ENCODE data around the gene FILIP1.
"Not testable (repeated sequence)": the region's sequence is repeated elsewhere in the genome, so short reads cannot be mapped to it uniquely, and the experiment has no call there.

FILIP1 gene

DNA sequence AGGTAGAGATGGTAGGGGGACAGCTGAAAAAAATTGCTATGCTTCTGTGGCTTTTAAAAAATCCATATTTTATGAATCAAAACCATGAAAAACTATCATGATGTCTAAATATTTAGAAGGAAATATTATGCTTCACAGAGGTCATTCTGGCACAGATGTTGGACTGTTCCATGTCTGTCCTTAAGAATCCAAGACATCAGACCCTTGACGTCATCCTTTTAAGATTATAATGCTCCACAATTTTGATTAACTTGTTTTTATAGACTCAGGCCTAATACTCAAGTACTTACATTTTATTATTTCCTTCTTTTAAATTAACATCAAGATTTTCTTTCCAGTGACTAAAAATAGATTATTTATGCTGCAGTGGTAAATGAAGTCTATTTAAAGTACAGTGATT, 29.7 kb downstream of the FILIP1 start:
- ATAC-seq (replicated peaks; ENCODE audit: extremely low read depth, poor library complexity, severe bottlenecking) (no peak), DNase-seq (ENCODE audit: low spot score in 2 of 2) (no peak)
- H3K4me1 Mint-ChIP-seq = no peaks in the 10 kb centered on the region
- no peak overlapping the region for H3K4me3 Mint-ChIP-seq
- peaks cover 6% of the 10 kb centered on the region for H3K27me3 Mint-ChIP-seq
- no peaks in the 10 kb centered on the region for H3K9me3 Mint-ChIP-seq
- no peaks in the 10 kb centered on the region for H3K36me3 Mint-ChIP-seq (ENCODE audit: insufficient read depth)
- H3K27ac Mint-ChIP-seq (ENCODE audit: low read depth) = no peak overlapping the region

GRCh38 chr6:75463061-75463460, 30.5 kb downstream of the FILIP1 start:
- Mint-ChIP-seq H3K9me3 (no peaks in the 10 kb centered on the region), H3K36me3 (ENCODE audit: insufficient read depth) (no peaks in the 10 kb centered on the region), H3K27me3 (peaks cover 6% of the 10 kb centered on the region), H3K4me1 (no peaks in the 10 kb centered on the region), H3K4me3 (no peak overlapping the region), H3K27ac (ENCODE audit: low read depth) (no peak overlapping the region)
- ATAC-seq (replicated peaks; ENCODE audit: extremely low read depth, poor library complexity, severe bottlenecking) = no peak
- DNase-seq (ENCODE audit: low spot score in 2 of 2) = no peak

DNA sequence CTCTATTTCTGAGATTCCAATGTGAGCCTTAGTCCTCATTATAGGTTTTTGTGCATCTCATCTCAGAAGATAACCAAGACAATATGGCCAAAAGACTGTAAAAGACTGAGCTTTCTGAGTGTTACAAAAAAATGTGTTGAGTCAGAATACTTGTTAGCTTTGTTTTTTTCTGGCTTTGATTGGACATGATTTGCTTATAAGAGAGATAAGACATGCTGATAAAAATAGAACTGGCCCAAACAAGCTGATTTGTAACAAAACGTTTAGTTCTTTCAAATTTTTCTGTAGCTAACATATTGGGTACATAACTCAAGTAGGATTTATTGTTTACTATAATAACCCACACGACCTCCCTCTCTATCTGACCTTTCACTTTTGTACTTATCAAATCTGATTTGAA, 32.9 kb downstream of the FILIP1 start:
- Mint-ChIP-seq H3K27ac (ENCODE audit: low read depth) (no peak overlapping the region), H3K9me3 (no peaks in the 10 kb centered on the region), H3K4me3 (no peak overlapping the region), H3K36me3 (ENCODE audit: insufficient read depth) (no peaks in the 10 kb centered on the region), H3K27me3 (no peaks in the 10 kb centered on the region), H3K4me1 (no peaks in the 10 kb centered on the region)
- DNase-seq (ENCODE audit: low spot score in 2 of 2) = no peak
- no peak for ATAC-seq (replicated peaks; ENCODE audit: extremely low read depth, poor library complexity, severe bottlenecking)

GRCh38 chr6:75458895-75459294, 34.7 kb downstream of the FILIP1 start:
- DNase-seq (ENCODE audit: low spot score in 2 of 2) (no peak), ATAC-seq (replicated peaks; ENCODE audit: extremely low read depth, poor library complexity, severe bottlenecking) (no peak)
- Mint-ChIP-seq H3K27me3 (no peaks in the 10 kb centered on the region), H3K27ac (ENCODE audit: low read depth) (no peak overlapping the region), H3K4me1 (no peaks in the 10 kb centered on the region), H3K4me3 (no peak overlapping the region), H3K9me3 (no peaks in the 10 kb centered on the region), H3K36me3 (ENCODE audit: insufficient read depth) (no peaks in the 10 kb centered on the region)

DNA sequence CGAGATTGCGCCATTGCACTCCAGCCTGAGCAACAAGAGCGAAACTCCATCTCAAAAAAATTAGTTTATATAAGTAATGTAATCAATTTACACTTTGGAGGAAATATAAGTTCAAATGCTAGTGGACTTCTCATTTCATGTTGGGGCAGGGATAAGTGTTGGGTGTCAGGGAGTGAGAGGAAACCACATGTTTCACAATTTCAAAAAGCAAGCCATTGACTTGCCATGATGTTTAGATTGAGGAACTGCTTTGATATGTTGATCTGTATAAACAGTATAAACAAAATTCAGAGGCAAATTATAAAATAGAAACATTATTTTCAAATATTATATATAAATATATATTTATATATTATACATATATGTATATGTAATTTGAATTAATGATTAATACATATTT, 42.7 kb downstream of the FILIP1 start:
- no peaks in the 10 kb centered on the region for H3K4me1 Mint-ChIP-seq
- ATAC-seq (replicated peaks; ENCODE audit: extremely low read depth, poor library complexity, severe bottlenecking) = no peak
- H3K27me3 Mint-ChIP-seq = peaks cover 9% of the 10 kb centered on the region
- H3K36me3 Mint-ChIP-seq (ENCODE audit: insufficient read depth) = no peaks in the 10 kb centered on the region
- no peak overlapping the region for H3K4me3 Mint-ChIP-seq
- DNase-seq (ENCODE audit: low spot score in 2 of 2) = no peak
- H3K27ac Mint-ChIP-seq (ENCODE audit: low read depth) = no peak overlapping the region
- no peaks in the 10 kb centered on the region for H3K9me3 Mint-ChIP-seq

- Mint-ChIP-seq H3K27me3 (peaks cover 20% of the 10 kb centered on the region), H3K4me1 (no peaks in the 10 kb centered on the region), H3K4me3 (no peak overlapping the region), H3K27ac (ENCODE audit: low read depth) (no peak overlapping the region), H3K9me3 (no peaks in the 10 kb centered on the region), H3K36me3 (ENCODE audit: insufficient read depth) (no peaks in the 10 kb centered on the region)
- no peak for ATAC-seq (replicated peaks; ENCODE audit: extremely low read depth, poor library complexity, severe bottlenecking)
- no peak for DNase-seq (ENCODE audit: low spot score in 2 of 2)
Observed at GRCh38 chr6:75449630-75450206, 43.9 kb downstream of the FILIP1 start.

DNA sequence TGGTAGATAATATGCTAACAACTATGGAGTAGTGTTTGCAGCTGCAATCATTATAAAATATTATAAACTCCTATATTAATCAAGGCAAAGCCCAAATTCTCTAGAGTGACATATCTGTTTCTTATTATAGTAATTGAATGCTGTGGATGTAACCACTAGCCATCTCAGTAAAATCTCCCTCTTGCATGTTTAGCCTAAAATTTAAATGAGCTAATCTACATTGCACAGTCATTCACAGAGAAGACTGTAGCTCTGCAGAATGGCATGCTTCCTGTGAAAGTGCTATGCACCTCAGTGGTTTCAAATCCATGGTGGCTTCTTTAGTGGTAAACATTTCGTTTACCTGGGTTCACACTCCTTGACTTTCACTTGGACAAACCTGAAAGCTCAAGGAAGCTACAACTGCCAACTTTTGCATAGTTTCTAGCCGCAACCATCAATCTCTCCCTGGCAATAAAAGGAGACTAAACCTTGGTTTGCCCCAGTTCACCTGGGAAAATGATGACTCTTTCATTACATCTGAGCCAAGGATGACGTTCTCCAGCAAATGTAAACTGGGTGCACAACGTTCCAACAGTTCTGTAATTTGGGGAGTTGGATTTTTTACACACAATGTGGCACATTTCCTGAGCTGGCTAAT, 47.2 kb downstream of the FILIP1 start:
- Mint-ChIP-seq H3K4me1 (no peaks in the 10 kb centered on the region), H3K27ac (ENCODE audit: low read depth) (no peak overlapping the region), H3K27me3 (peaks cover 22% of the 10 kb centered on the region), H3K36me3 (ENCODE audit: insufficient read depth) (no peaks in the 10 kb centered on the region), H3K4me3 (no peak overlapping the region), H3K9me3 (no peaks in the 10 kb centered on the region)
- DNase-seq (ENCODE audit: low spot score in 2 of 2) = no peak
- ATAC-seq (replicated peaks; ENCODE audit: extremely low read depth, poor library complexity, severe bottlenecking) = no peak

DNA sequence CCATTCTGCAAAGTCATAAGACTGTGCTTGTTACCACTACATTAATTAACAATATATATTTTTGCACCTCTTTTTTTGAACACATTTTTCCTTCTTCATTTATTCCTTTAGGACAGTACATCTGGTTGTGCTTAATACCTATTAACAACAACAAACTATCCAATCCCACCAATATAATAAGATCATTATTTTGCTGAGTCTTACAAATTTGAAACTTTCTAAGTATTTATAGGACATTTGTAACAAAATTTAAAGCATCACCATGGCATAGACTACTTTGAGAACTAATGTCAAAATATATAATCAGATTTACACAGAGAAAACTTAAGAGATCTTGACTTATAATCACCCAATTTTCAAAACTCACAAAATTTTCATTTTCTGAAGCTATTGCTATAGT, 47.9 kb downstream of the FILIP1 start:
- ATAC-seq (replicated peaks; ENCODE audit: extremely low read depth, poor library complexity, severe bottlenecking) (no peak), DNase-seq (ENCODE audit: low spot score in 2 of 2) (no peak)
- H3K4me1 Mint-ChIP-seq = no peaks in the 10 kb centered on the region
- peaks cover 22% of the 10 kb centered on the region for H3K27me3 Mint-ChIP-seq
- no peak overlapping the region for H3K4me3 Mint-ChIP-seq
- H3K9me3 Mint-ChIP-seq = no peaks in the 10 kb centered on the region
- H3K27ac Mint-ChIP-seq (ENCODE audit: low read depth) = no peak overlapping the region
- no peaks in the 10 kb centered on the region for H3K36me3 Mint-ChIP-seq (ENCODE audit: insufficient read depth)

DNA sequence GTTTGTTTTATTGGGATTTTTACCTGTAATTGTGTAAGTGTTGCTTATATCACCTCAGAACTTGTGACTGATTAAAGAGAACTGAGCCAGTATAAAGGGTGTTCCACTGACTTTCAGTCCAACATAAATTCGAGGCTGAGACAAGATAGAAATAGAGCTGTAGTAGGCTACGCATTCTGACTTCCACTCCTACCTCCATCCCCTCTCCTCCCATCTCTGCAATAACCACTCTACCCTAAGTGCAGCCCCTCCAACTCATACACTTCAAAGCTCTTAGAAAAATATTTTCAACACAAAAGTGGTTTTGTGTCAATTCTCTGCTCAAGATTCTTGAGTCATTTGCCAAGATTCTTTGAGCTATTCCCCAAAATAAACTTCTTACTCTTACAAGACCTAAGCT, 48.7 kb downstream of the FILIP1 start:
- DNase-seq (ENCODE audit: low spot score in 2 of 2) (no peak), ATAC-seq (replicated peaks; ENCODE audit: extremely low read depth, poor library complexity, severe bottlenecking) (no peak)
- H3K36me3 Mint-ChIP-seq (ENCODE audit: insufficient read depth) = no peaks in the 10 kb centered on the region
- no peak overlapping the region for H3K27ac Mint-ChIP-seq (ENCODE audit: low read depth)
- no peaks in the 10 kb centered on the region for H3K4me1 Mint-ChIP-seq
- H3K9me3 Mint-ChIP-seq = no peaks in the 10 kb centered on the region
- H3K27me3 Mint-ChIP-seq = peaks cover 22% of the 10 kb centered on the region
- no peak overlapping the region for H3K4me3 Mint-ChIP-seq

DNA sequence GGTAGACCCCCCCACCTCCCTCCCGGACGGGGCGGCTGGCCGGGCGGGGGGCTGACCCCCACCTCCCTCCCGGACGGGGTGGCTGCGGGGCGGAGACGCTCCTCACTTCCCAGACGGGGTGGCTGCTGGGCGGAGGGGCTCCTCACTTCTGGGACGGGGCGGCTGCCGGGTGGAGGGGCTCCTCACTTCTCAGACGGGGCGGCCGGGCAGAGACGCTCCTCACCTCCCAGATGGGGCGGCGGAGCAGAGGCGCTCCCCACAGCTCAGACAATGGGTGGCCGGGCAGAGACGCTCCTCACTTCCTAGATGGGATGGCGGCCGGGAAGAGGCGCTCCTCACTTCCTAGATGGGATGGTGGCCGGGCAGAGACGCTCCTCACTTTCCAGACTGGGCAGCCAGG, 51.7 kb downstream of the FILIP1 start:
- not testable (repeated sequence) for H3K9me3 Mint-ChIP-seq; H3K27ac Mint-ChIP-seq (ENCODE audit: low read depth); H3K4me1 Mint-ChIP-seq; ATAC-seq (replicated peaks; ENCODE audit: extremely low read depth, poor library complexity, severe bottlenecking); DNase-seq (ENCODE audit: low spot score in 2 of 2); H3K36me3 Mint-ChIP-seq (ENCODE audit: insufficient read depth); H3K4me3 Mint-ChIP-seq
- peaks cover 22% of the 10 kb centered on the region for H3K27me3 Mint-ChIP-seq

DNA sequence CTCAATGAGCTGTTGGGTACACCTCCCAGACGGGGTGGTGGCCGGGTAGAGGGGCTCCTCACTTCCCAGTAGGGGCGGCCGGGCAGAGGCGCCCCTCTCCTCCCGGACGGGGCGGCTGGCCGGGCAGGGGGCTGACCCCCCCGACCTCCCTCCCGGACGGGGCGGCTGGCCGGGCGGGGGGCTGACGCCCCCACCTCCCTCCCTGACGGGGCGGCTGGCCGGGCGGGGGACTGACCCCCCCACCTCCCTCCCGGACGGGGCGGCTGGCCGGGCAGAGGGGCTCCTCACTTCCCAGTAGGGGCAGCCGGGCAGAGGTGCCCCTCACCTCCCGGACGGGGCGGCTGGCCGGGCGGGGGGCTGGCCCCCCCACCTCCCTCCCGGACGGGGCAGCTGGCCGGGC, 52.1 kb downstream of the FILIP1 start:
- peaks cover 19% of the 10 kb centered on the region for H3K27me3 Mint-ChIP-seq
- H3K9me3 Mint-ChIP-seq; H3K4me3 Mint-ChIP-seq; DNase-seq (ENCODE audit: low spot score in 2 of 2); H3K27ac Mint-ChIP-seq (ENCODE audit: low read depth); H3K36me3 Mint-ChIP-seq (ENCODE audit: insufficient read depth); ATAC-seq (replicated peaks; ENCODE audit: extremely low read depth, poor library complexity, severe bottlenecking); H3K4me1 Mint-ChIP-seq: not testable (repeated sequence)

- peaks cover 8% of the 10 kb centered on the region for H3K27me3 Mint-ChIP-seq
- ATAC-seq (replicated peaks; ENCODE audit: extremely low read depth, poor library complexity, severe bottlenecking) (no peak), DNase-seq (ENCODE audit: low spot score in 2 of 2) (no peak)
- H3K36me3 Mint-ChIP-seq (ENCODE audit: insufficient read depth) = no peaks in the 10 kb centered on the region
- H3K4me1 Mint-ChIP-seq = no peaks in the 10 kb centered on the region
- H3K9me3 Mint-ChIP-seq = no peaks in the 10 kb centered on the region
- H3K27ac Mint-ChIP-seq (ENCODE audit: low read depth) = no peak overlapping the region
- H3K4me3 Mint-ChIP-seq = no peak overlapping the region
Observed at GRCh38 chr6:75438442-75439116, 55.0 kb downstream of the FILIP1 start.

DNA sequence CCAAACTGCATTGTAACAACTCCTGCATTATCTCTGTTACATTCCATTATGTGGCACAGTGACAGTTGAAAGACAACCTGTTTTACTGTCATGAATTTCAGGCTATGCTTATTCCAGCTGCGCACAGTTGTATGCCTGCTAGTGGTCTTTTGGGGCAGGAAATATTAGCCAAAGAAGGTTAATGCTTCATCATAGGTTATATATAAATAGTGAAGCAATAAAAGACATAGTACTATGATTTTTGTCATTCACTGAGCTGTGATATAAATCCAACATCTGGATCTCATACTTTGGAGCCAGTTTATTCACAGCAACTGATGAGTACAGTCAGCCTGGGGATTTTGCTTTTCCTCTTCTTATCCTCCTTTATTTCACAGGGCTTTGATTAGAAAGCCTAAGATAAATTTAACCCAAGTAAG, 55.6 kb downstream of the FILIP1 start:
- Mint-ChIP-seq H3K36me3 (ENCODE audit: insufficient read depth) (no peaks in the 10 kb centered on the region), H3K4me3 (no peak overlapping the region), H3K9me3 (no peaks in the 10 kb centered on the region), H3K4me1 (no peaks in the 10 kb centered on the region), H3K27me3 (peaks cover 8% of the 10 kb centered on the region), H3K27ac (ENCODE audit: low read depth) (no peak overlapping the region)
- no peak for DNase-seq (ENCODE audit: low spot score in 2 of 2)
- no peak for ATAC-seq (replicated peaks; ENCODE audit: extremely low read depth, poor library complexity, severe bottlenecking)
